NB4 (cell line): ENCODE data around the gene VAV2.

Source experiments
- DNase-seq: peaks from one replicate; pipeline ENCODE4 v3.0.0; 2010; ENCODE audit warnings: low read depth
- H3K4me3 ChIP-seq: one replicate; pipeline ENCODE4 v1.5.1; 2011; ENCODE audit warnings: mild to moderate bottlenecking, low read depth, low read length, moderate library complexity
- MYC ChIP-seq: IDR thresholded peaks from 2 replicates; pipeline ENCODE4 v1.6.1; 2011; ENCODE audit warnings: low read depth, low read length
- POLR2A ChIP-seq: IDR thresholded peaks from 2 replicates; pipeline ENCODE4 v1.6.1; 2011; ENCODE audit warnings: mild to moderate bottlenecking; ENCODE audit not compliant: insufficient read length; ENCODE audit errors: extremely low read depth
- TF ChIP-seq, protein P1 (sequence below): IDR thresholded peaks from one replicate; pipeline ENCODE4 v1.5.1; 2012; ENCODE audit warnings: low read depth, low read length
- TF ChIP-seq, protein P2 (sequence below): IDR thresholded peaks from 2 replicates; pipeline ENCODE4 v1.6.1; 2011; ENCODE audit warnings: low read depth, low read length

Gene VAV2

GRCh38 chr9:133735931-133736330, 256.2 kb downstream of the VAV2 start:
- no peak overlapping the region for H3K4me3 ChIP-seq
- TF ChIP-seq, protein P1, sequence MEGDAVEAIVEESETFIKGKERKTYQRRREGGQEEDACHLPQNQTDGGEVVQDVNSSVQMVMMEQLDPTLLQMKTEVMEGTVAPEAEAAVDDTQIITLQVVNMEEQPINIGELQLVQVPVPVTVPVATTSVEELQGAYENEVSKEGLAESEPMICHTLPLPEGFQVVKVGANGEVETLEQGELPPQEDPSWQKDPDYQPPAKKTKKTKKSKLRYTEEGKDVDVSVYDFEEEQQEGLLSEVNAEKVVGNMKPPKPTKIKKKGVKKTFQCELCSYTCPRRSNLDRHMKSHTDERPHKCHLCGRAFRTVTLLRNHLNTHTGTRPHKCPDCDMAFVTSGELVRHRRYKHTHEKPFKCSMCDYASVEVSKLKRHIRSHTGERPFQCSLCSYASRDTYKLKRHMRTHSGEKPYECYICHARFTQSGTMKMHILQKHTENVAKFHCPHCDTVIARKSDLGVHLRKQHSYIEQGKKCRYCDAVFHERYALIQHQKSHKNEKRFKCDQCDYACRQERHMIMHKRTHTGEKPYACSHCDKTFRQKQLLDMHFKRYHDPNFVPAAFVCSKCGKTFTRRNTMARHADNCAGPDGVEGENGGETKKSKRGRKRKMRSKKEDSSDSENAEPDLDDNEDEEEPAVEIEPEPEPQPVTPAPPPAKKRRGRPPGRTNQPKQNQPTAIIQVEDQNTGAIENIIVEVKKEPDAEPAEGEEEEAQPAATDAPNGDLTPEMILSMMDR = no peak
- TF ChIP-seq MYC (no peak), POLR2A (no peak)
- TF ChIP-seq, protein P2, sequence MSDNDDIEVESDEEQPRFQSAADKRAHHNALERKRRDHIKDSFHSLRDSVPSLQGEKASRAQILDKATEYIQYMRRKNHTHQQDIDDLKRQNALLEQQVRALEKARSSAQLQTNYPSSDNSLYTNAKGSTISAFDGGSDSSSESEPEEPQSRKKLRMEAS = no peak
- DNase-seq = no peak

- TF ChIP-seq, protein P1 = no peak
- TF ChIP-seq, protein P2 = no peak
- TF ChIP-seq MYC (no peak), POLR2A (no peak)
- DNase-seq = peak; percentile 64
- no peak overlapping the region for H3K4me3 ChIP-seq
Observed at GRCh38 chr9:133735415-133735775, 256.7 kb downstream of the VAV2 start.

- H3K4me3 ChIP-seq = no peak overlapping the region
- TF ChIP-seq, protein P1 = no peak
- no peak for TF ChIP-seq POLR2A
- TF ChIP-seq, protein P2 = no peak
- no peak for TF ChIP-seq MYC
- DNase-seq = peak; percentile 77
Observed at GRCh38 chr9:133734590-133735414, 257.3 kb downstream of the VAV2 start.

GRCh38 chr9:133733796-133734533, 258.2 kb downstream of the VAV2 start:
- no peak for DNase-seq
- TF ChIP-seq POLR2A = no peak
- TF ChIP-seq, protein P2 = no peak
- TF ChIP-seq, protein P1 = no peak
- no peak for TF ChIP-seq MYC
- no peak overlapping the region for H3K4me3 ChIP-seq

- H3K4me3 ChIP-seq = no peak overlapping the region
- no peak for DNase-seq
- TF ChIP-seq, protein P2 = no peak
- TF ChIP-seq, protein P1 = no peak
- TF ChIP-seq POLR2A (no peak), MYC (no peak)
Observed at GRCh38 chr9:133733421-133733795, 258.7 kb downstream of the VAV2 start.
